Progenitor cell of endocrine pancreas (in vitro differentiated cells): ENCODE measurements around the gene PSMD4. TPM values are rescaled to one million over a fixed set of nuclear protein-coding genes. Genes with fewer than 3 reads are reported as not detected.

Source experiments
- DNase-seq: peaks from one replicate; pipeline ENCODE4 v3.0.0; 2021; ENCODE audit warnings: low spot score; ENCODE audit not compliant: unreplicated experiment
- H3K27ac Mint-ChIP-seq: 2 replicates; pipeline ENCODE4 v1.8.0; 2021; ENCODE audit warnings: mild to moderate bottlenecking, moderate library complexity, mixed read lengths
- H3K27me3 Mint-ChIP-seq: 2 replicates; pipeline ENCODE4 v1.8.0; 2021; ENCODE audit warnings: mixed read lengths
- H3K36me3 Mint-ChIP-seq: 2 replicates; pipeline ENCODE4 v1.8.0; 2022; ENCODE audit warnings: mixed read lengths; ENCODE audit not compliant: insufficient read depth
- H3K4me1 Mint-ChIP-seq: 2 replicates; pipeline ENCODE4 v1.8.0; 2021; ENCODE audit warnings: low read depth, mixed read lengths
- H3K4me3 Mint-ChIP-seq: 2 replicates; pipeline ENCODE4 v1.8.0; 2021; ENCODE audit warnings: low read depth, mild to moderate bottlenecking, moderate library complexity, mixed read lengths
- H3K9me3 Mint-ChIP-seq: 2 replicates; pipeline ENCODE4 v1.8.0; 2021; ENCODE audit warnings: low read depth, mixed read lengths
- CTCF ChIP-seq: fragments of 200-600 bp; sonication (generic); IDR thresholded peaks from one replicate; pipeline ENCODE4 v1.5.0; 2021; ENCODE audit warnings: antibody characterized with exemption, mild to moderate bottlenecking; ENCODE audit not compliant: unreplicated experiment
- total RNA-seq: library from RNA; stranded (reverse); gene quantifications from 2 replicates; pipeline ENCODE4 v1.2.1, GENCODE V29; 2021

The PSMD4 gene
- total RNA-seq, 1 donor from 2014 or later, result 163 TPM

- H3K27ac Mint-ChIP-seq, result no peak overlapping the region
Measured at GRCh38 chr1:151315565-151316235, 61.2 kb downstream of the PSMD4 start.

More at GRCh38 chr1:151315565-151316235, 61.2 kb downstream of the PSMD4 start:
- TF ChIP-seq CTCF, result no peak
- no peaks in the 10 kb centered on the region for H3K27me3 Mint-ChIP-seq
- no peak for DNase-seq
- H3K4me3 Mint-ChIP-seq, result no peak overlapping the region
- no peaks in the 10 kb centered on the region for H3K4me1 Mint-ChIP-seq
- peaks cover 8% of the 10 kb centered on the region for H3K36me3 Mint-ChIP-seq
- H3K9me3 Mint-ChIP-seq, result no peaks in the 10 kb centered on the region

Other genes starting within 250 kb of the PSMD4 start
- gene MINDY1, start 247.8 kb upstream of the PSMD4 start, total RNA-seq, result 28.3 and 32.5 TPM in 2 replicates
- 23.8 and 24.4 TPM in 2 replicates for gene PRUNE1, start 246.3 kb upstream of the PSMD4 start, total RNA-seq
- 0.91 and 0.93 TPM in 2 replicates for gene BNIPL, start 218.1 kb upstream of the PSMD4 start, total RNA-seq
- gene C1orf56, start 207.0 kb upstream of the PSMD4 start, total RNA-seq, result 4.5 and 7.0 TPM in 2 replicates
- gene CDC42SE1, start 195.1 kb upstream of the PSMD4 start, total RNA-seq, result 101 and 105 TPM in 2 replicates
- 29.5 and 30.0 TPM in 2 replicates for gene MLLT11, start 194.3 kb upstream of the PSMD4 start, total RNA-seq
- gene GABPB2, start 184.0 kb upstream of the PSMD4 start, total RNA-seq, result 12.4 and 12.7 TPM in 2 replicates
- 31.5 and 34.0 TPM in 2 replicates for gene SEMA6C, start 108.1 kb upstream of the PSMD4 start, total RNA-seq
- not detected in 2 replicates for gene TNFAIP8L2, start 98.1 kb upstream of the PSMD4 start, total RNA-seq
- gene LYSMD1, start 88.8 kb upstream of the PSMD4 start, total RNA-seq, result 12.8 and 14.0 TPM in 2 replicates
- gene SCNM1, start 88.6 kb upstream of the PSMD4 start, total RNA-seq, result 47.1 and 52.0 TPM in 2 replicates
- 1.5 and 2.0 TPM in 2 replicates for gene TMOD4, start 78.8 kb upstream of the PSMD4 start, total RNA-seq
- gene VPS72, start 64.5 kb upstream of the PSMD4 start, total RNA-seq, result 110 and 119 TPM in 2 replicates
- gene PIP5K1A, start 56.2 kb upstream of the PSMD4 start, total RNA-seq, result 84.0 and 95.5 TPM in 2 replicates
- 43.0 and 45.0 TPM in 2 replicates for gene ZNF687, start 27.6 kb downstream of the PSMD4 start, total RNA-seq
- gene PI4KB, start 72.7 kb downstream of the PSMD4 start, total RNA-seq, result 52.1 and 55.1 TPM in 2 replicates
- gene RFX5, start 92.5 kb downstream of the PSMD4 start, total RNA-seq, result 96.0 and 97.5 TPM in 2 replicates
- 56.2 and 57.0 TPM in 2 replicates for gene SELENBP1, start 118.0 kb downstream of the PSMD4 start, total RNA-seq
- gene PSMB4, start 144.8 kb downstream of the PSMD4 start, total RNA-seq, result 227 and 235 TPM in 2 replicates
- 188 and 189 TPM in 2 replicates for gene POGZ, start 204.8 kb downstream of the PSMD4 start, total RNA-seq